ENCODE measurements around the gene TAGAP. TPM values are rescaled to one million over a fixed set of nuclear protein-coding genes. Genes with fewer than 3 reads are reported as not detected.

Gene TAGAP
- total and polyA plus RNA-seq, 10 of the 15 experiments (the other 5 are each of a cell fraction or from before 2014, with no cell fraction given): 5.3 to 27.4 (median 18.9) TPM

DNA sequence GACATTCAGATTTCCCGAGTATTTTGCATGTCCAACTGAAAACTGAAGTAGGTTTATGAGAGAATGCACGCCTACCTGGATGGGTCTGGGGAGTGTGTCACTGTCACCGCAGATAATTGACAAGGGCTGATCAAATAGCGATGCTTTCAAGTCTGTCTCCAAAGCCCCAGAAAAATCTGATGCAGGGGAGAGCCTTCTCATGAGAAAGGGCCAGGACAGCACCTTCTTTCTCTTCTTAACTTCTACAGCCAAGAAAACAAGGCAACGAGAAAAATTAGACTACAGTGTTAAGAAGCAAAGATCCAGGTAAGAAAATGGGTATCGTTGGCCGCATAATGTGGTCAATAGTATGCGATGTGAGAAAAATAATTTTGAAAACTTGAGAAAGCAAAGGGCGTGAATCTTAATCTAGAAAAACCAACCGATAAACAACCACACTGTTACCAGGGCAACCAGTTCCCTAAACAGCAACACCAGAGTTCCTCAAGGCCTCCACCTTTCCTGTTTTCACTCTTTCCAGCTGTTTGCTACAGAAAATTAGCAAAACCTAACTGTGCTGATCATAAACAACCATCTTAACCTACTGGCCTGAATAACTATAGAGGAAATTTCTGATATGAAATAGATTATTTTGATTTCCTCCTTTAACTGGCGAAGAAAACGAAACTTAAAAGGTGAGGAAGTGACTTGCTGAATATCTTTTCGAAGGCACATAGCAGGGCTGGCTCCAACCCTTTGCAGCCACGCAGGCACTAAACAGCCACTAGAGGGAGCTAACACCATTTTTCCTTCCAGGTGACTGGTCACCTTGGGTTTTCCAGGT lies 2.6 kb downstream of the TAGAP start (continued):
- TF ChIP-seq, protein P1, sequence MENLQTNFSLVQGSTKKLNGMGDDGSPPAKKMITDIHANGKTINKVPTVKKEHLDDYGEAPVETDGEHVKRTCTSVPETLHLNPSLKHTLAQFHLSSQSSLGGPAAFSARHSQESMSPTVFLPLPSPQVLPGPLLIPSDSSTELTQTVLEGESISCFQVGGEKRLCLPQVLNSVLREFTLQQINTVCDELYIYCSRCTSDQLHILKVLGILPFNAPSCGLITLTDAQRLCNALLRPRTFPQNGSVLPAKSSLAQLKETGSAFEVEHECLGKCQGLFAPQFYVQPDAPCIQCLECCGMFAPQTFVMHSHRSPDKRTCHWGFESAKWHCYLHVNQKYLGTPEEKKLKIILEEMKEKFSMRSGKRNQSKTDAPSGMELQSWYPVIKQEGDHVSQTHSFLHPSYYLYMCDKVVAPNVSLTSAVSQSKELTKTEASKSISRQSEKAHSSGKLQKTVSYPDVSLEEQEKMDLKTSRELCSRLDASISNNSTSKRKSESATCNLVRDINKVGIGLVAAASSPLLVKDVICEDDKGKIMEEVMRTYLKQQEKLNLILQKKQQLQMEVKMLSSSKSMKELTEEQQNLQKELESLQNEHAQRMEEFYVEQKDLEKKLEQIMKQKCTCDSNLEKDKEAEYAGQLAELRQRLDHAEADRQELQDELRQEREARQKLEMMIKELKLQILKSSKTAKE (IDR thresholded peaks at IDR 0.05; ENCODE audit: low read depth, poor library complexity, severe bottlenecking): peak; percentile 38
- TF ChIP-seq BMI1 (IDR thresholded peaks at IDR 0.05; ENCODE audit: borderline replicate concordance) (peak; percentile 90), MXI1 (IDR thresholded peaks at IDR 0.05; ENCODE audit: low read depth, low read length) (no peak), RAD21 (IDR thresholded peaks at IDR 0.05; ENCODE audit: insufficient read depth, low read depth, low read length) (peak; percentile 92), MEF2A (IDR thresholded peaks at IDR 0.05; ENCODE audit: insufficient read depth, low read depth, low read length) (0 out of 2 replicates have a peak, but pooled peaks have one; percentile 7), LARP7 (IDR thresholded peaks at IDR 0.05) (0 out of 2 replicates have a peak, but pooled peaks have one; percentile 24), SPI1 (IDR thresholded peaks at IDR 0.05; ENCODE audit: borderline replicate concordance, insufficient read depth, low read depth, low read length) (peak; percentile 81), IKZF2 (IDR thresholded peaks at IDR 0.05) (peak; percentile 74 to 75)
